Type B pancreatic cell (in vitro differentiated cells): ENCODE results near the gene TADA2B. TPM values are rescaled to one million over a fixed set of nuclear protein-coding genes. Genes with fewer than 3 reads are reported as not detected.

ENCODE experiments used
- DNase-seq: peaks from one replicate; pipeline ENCODE4 v3.0.0; 2021; ENCODE audit warnings: mixed read lengths; ENCODE audit not compliant: unreplicated experiment; ENCODE audit errors: extremely low spot score
- H3K27ac Mint-ChIP-seq: 2 replicates; pipeline ENCODE4 v1.8.0; 2021; ENCODE audit warnings: mild to moderate bottlenecking, mixed read lengths
- H3K27me3 Mint-ChIP-seq: 2 replicates; pipeline ENCODE4 v1.8.0; 2021; ENCODE audit warnings: mixed read lengths
- H3K36me3 Mint-ChIP-seq: 2 replicates; pipeline ENCODE4 v1.8.0; 2021; ENCODE audit warnings: mixed read lengths
- H3K4me1 Mint-ChIP-seq: one replicate; pipeline ENCODE4 v1.8.0; 2021; ENCODE audit warnings: mixed read lengths; ENCODE audit not compliant: unreplicated experiment
- H3K4me3 Mint-ChIP-seq: 2 replicates; pipeline ENCODE4 v1.8.0; 2021; ENCODE audit warnings: mild to moderate bottlenecking, mixed read lengths
- H3K9me3 Mint-ChIP-seq: 2 replicates; pipeline ENCODE4 v1.8.0; 2021; ENCODE audit warnings: mixed read lengths
- CTCF ChIP-seq: fragments of 200-600 bp; sonication (generic); conservative IDR thresholded peaks from 2 replicates; pipeline ENCODE4 v1.5.0; 2021; ENCODE audit warnings: antibody characterized with exemption, mild to moderate bottlenecking
- total RNA-seq: library from RNA; stranded (reverse); gene quantifications from 2 replicates; pipeline ENCODE4 v1.2.1, GENCODE V29; 2021; ENCODE audit warnings: low replicate concordance

TADA2B gene
- total RNA-seq, 1 donor from 2014 or later, result 21.7 TPM

GRCh38 chr4:7086384-7086783, 43.2 kb downstream of the TADA2B start:
- H3K36me3 Mint-ChIP-seq, result no peaks in the 10 kb centered on the region
- no peak for TF ChIP-seq CTCF
- H3K4me3 Mint-ChIP-seq, result no peak overlapping the region
- no peaks in the 10 kb centered on the region for H3K9me3 Mint-ChIP-seq
- H3K4me1 Mint-ChIP-seq, result peaks cover 9% of the 10 kb centered on the region
- no peak overlapping the region for H3K27ac Mint-ChIP-seq
- peaks cover 8% of the 10 kb centered on the region for H3K27me3 Mint-ChIP-seq
- no peak for DNase-seq

- DNase-seq, result no peak
- H3K4me3 Mint-ChIP-seq, result no peak overlapping the region
- H3K27ac Mint-ChIP-seq, result no peak overlapping the region
- H3K9me3 Mint-ChIP-seq, result no peaks in the 10 kb centered on the region
- H3K27me3 Mint-ChIP-seq, result peaks cover 8% of the 10 kb centered on the region
- TF ChIP-seq CTCF, result no peak
- no peaks in the 10 kb centered on the region for H3K36me3 Mint-ChIP-seq
- peaks cover 9% of the 10 kb centered on the region for H3K4me1 Mint-ChIP-seq
These were observed 43.9 kb downstream of the TADA2B start for GRCh38 chr4:7087036-7087435.

- H3K4me3 Mint-ChIP-seq, result no peak overlapping the region
- no peak for DNase-seq
- H3K9me3 Mint-ChIP-seq, result peaks cover 5% of the 10 kb centered on the region
- peaks cover 9% of the 10 kb centered on the region for H3K4me1 Mint-ChIP-seq
- peaks cover 13% of the 10 kb centered on the region for H3K27me3 Mint-ChIP-seq
- H3K27ac Mint-ChIP-seq, result no peak overlapping the region
- H3K36me3 Mint-ChIP-seq, result no peaks in the 10 kb centered on the region
- no peak for TF ChIP-seq CTCF
These were observed 46.2 kb downstream of the TADA2B start for GRCh38 chr4:7089213-7089986.

- no peak for DNase-seq
- TF ChIP-seq CTCF, result no peak
- Mint-ChIP-seq H3K36me3 (no peaks in the 10 kb centered on the region), H3K4me3 (no peak overlapping the region), H3K4me1 (peaks cover 9% of the 10 kb centered on the region), H3K27ac (no peak overlapping the region), H3K9me3 (peaks cover 5% of the 10 kb centered on the region), H3K27me3 (peaks cover 11% of the 10 kb centered on the region)
These were observed 48.9 kb downstream of the TADA2B start for GRCh38 chr4:7092026-7092425.

GRCh38 chr4:7094916-7095315, 51.7 kb downstream of the TADA2B start:
- H3K4me1 Mint-ChIP-seq, result peaks cover 2% of the 10 kb centered on the region
- DNase-seq, result no peak
- H3K27me3 Mint-ChIP-seq, result peaks cover 15% of the 10 kb centered on the region
- H3K9me3 Mint-ChIP-seq, result peaks cover 5% of the 10 kb centered on the region
- no peak for TF ChIP-seq CTCF
- H3K4me3 Mint-ChIP-seq, result no peak overlapping the region
- no peak overlapping the region for H3K27ac Mint-ChIP-seq
- no peaks in the 10 kb centered on the region for H3K36me3 Mint-ChIP-seq
